HCT116 (cell line): Measurements from ENCODE around the gene LINGO1. TPM values are rescaled to one million over a fixed set of nuclear protein-coding genes. Genes with fewer than 3 reads are reported as not detected.

ENCODE experiments used
- ATAC-seq: fragments of 200-7000 bp; cut with Tn5 transposase; 2 replicates; pipeline ENCODE4 v1.9.1; 2020; ENCODE audit warnings: mild to moderate bottlenecking, moderate library complexity
- BruUV-seq: library from RNA; stranded (reverse); fragments of 400-500 nt; replicated peaks from 2 replicates; lab custom pipeline; 2021; lab: Mats Ljungman, UMichigan
- CTCF ChIA-PET: fragments of 300-600 bp; sonication (Branson Sonifier 250); formaldehyde crosslinking; loops from one replicate; lab custom pipeline; 2021; ENCODE audit warnings: antibody characterized with exemption; lab: Charles Lee
- POLR2A ChIA-PET: fragments of 300-600, 350-600 bp; sonication (Branson Sonifier 250); formaldehyde crosslinking; loops from one replicate; lab custom pipeline; 2021; ENCODE audit warnings: antibody characterized with exemption; lab: Charles Lee
- RAD21 ChIA-PET, 2 experiments: fragments of 300-600 bp; sonication (Branson Sonifier 250); formaldehyde crosslinking; loops; one replicate each; lab custom pipeline; 2023; ENCODE audit warnings: low total read pairs in 2 of 2; ENCODE audit not compliant: uncharacterized antibody in 2 of 2, unreplicated experiment in 2 of 2, low non-redundant PET in 1 of 2; lab: Charles Lee
- DNase-seq: peaks from one replicate; pipeline ENCODE4 v3.0.0-alpha.2; 2010; ENCODE audit warnings: low read depth, low spot score
- H2AFZ ChIP-seq: fragments of 200-600 bp; shearing (Covaris generic), sonication (generic); 2 replicates; pipeline ENCODE4 v1.6.1; 2017; ENCODE audit warnings: low read depth, mixed run types, mixed read lengths, antibody characterized with exemption, low read length; ENCODE audit not compliant: poor library complexity, severe bottlenecking
- H3K27ac ChIP-seq: 2 replicates; pipeline ENCODE4 v1.5.1; 2012; ENCODE audit warnings: low read depth, low read length
- H3K27me3 ChIP-seq: fragments of 200-600 bp; sonication (generic); 2 replicates; pipeline ENCODE4 v1.6.1; 2016; ENCODE audit warnings: mixed run types, low read length, mixed read lengths; ENCODE audit not compliant: insufficient read depth
- H3K36me3 ChIP-seq, 2 experiments: fragments of 200-500 bp in 1 of 2; fragments of 200-600 bp in 1 of 2; sonication (Bioruptor generic) in 1 of 2; sonication (generic) in 1 of 2; 2 replicates each; pipeline versions ENCODE4 v1.5.1 to v1.6.1; 2014 to 2016; ENCODE audit warnings: low read length in 2 of 2, inconsistent platforms in 1 of 2, mixed read lengths in 1 of 2, mixed run types in 1 of 2; ENCODE audit not compliant: insufficient read depth in 2 of 2, control insufficient read depth in 1 of 2
- H3K4me1 ChIP-seq, 2 experiments: fragments of 200-600 bp in 1 of 2; sonication (generic) in 1 of 2; 2 replicates each; pipeline versions ENCODE4 v1.5.1 to v1.6.1; 2012 to 2017; ENCODE audit warnings: low read length in 2 of 2, inconsistent platforms in 1 of 2, mild to moderate bottlenecking in 1 of 2, mixed read lengths in 1 of 2, mixed run types in 1 of 2, moderate library complexity in 1 of 2; ENCODE audit not compliant: insufficient read depth in 2 of 2, control insufficient read depth in 1 of 2
- H3K4me2 ChIP-seq: fragments of 200-600 bp; sonication (generic); 2 replicates; pipeline ENCODE4 v1.6.1; 2017; ENCODE audit warnings: mixed run types, low read length, mixed read lengths
- H3K4me3 ChIP-seq, 2 experiments: fragments of 200-600 bp in 1 of 2; sonication (generic) in 1 of 2; replicated peaks in 1 of 2; 2 replicates each; pipeline ENCODE4 v1.5.1; 2011 to 2016; ENCODE audit warnings: low read length in 2 of 2, control low read depth in 1 of 2, low read depth in 1 of 2, mild to moderate bottlenecking in 1 of 2, mixed read lengths in 1 of 2, mixed run types in 1 of 2
- H3K79me2 ChIP-seq: fragments of 200-600 bp; sonication (generic); 2 replicates; pipeline ENCODE4 v1.6.1; 2017; ENCODE audit warnings: mild to moderate bottlenecking, mixed run types, low read length, moderate library complexity, mixed read lengths; ENCODE audit not compliant: insufficient read depth
- H3K9ac ChIP-seq: fragments of 200-600 bp; sonication (generic); 2 replicates; pipeline ENCODE4 v1.6.1; 2016; ENCODE audit warnings: low read length, mixed read lengths
- H3K9me2 ChIP-seq: fragments of 200-600 bp; sonication (generic), shearing (Covaris generic); 2 replicates; pipeline ENCODE4 v1.6.1; 2017; ENCODE audit warnings: mixed run types, mild to moderate bottlenecking, moderate library complexity; ENCODE audit not compliant: insufficient read depth
- H3K9me3 ChIP-seq, 2 experiments: fragments of 200-500 bp in 1 of 2; fragments of 200-600 bp in 1 of 2; sonication (Bioruptor generic) in 1 of 2; sonication (generic) in 1 of 2; 2 replicates each; pipeline ENCODE4 v1.6.1; 2014 to 2017; ENCODE audit warnings: low read length in 2 of 2, mixed read lengths in 2 of 2, inconsistent platforms in 1 of 2, low read depth in 1 of 2, mild to moderate bottlenecking in 1 of 2, mixed run types in 1 of 2, moderate library complexity in 1 of 2; ENCODE audit not compliant: control insufficient read depth in 1 of 2, insufficient read depth in 1 of 2
- H4K20me1 ChIP-seq: fragments of 200-600 bp; sonication (generic), shearing (Covaris generic); 2 replicates; pipeline ENCODE4 v1.6.1; 2017; ENCODE audit warnings: mixed run types, mild to moderate bottlenecking, moderate library complexity; ENCODE audit not compliant: insufficient read depth
- ELF1 ChIP-seq: IDR thresholded peaks from 2 replicates; pipeline ENCODE4 v1.6.1; 2012; ENCODE audit warnings: low read depth, borderline replicate concordance
- FOSL1 ChIP-seq: IDR thresholded peaks from 2 replicates; pipeline ENCODE4 v1.6.1; 2012; ENCODE audit warnings: low read depth
- JUND ChIP-seq: IDR thresholded peaks from 2 replicates; pipeline ENCODE4 v1.6.1; 2012
- MAX ChIP-seq: IDR thresholded peaks from 2 replicates; pipeline ENCODE4 v1.6.1; 2012
- POLR2A ChIP-seq: IDR thresholded peaks from 2 replicates; pipeline ENCODE4 v1.7.0; 2011; ENCODE audit warnings: borderline replicate concordance; ENCODE audit not compliant: insufficient read depth, insufficient read length; ENCODE audit errors: extremely low read depth
- POLR2AphosphoS5 ChIP-seq: IDR thresholded peaks from 2 replicates; pipeline ENCODE4 v1.6.1; 2011; ENCODE audit warnings: mild to moderate bottlenecking, low read depth, low read length, moderate library complexity
- RAD21 ChIP-seq: IDR thresholded peaks from 2 replicates; pipeline ENCODE4 v1.6.1; 2012; ENCODE audit warnings: low read depth, mild to moderate bottlenecking
- SP1 ChIP-seq: IDR thresholded peaks from 2 replicates; pipeline ENCODE4 v1.6.1; 2012; ENCODE audit warnings: low read depth
- SRF ChIP-seq: IDR thresholded peaks from 2 replicates; pipeline ENCODE4 v1.6.1; 2012; ENCODE audit warnings: low read depth
- YY1 ChIP-seq: IDR thresholded peaks from 2 replicates; pipeline ENCODE4 v1.6.1; 2011; ENCODE audit warnings: low read length, low read depth, moderate library complexity, mild to moderate bottlenecking; ENCODE audit not compliant: insufficient replicate concordance; ENCODE audit errors: extremely low read depth
- intact Hi-C: fragments of 100-400 bp; cut with micrococcal nuclease; formaldehyde crosslinking; loops from 2 replicates; pipeline ENCODE4 v1.10.0; 2022
- total RNA-seq: library from RNA; stranded (reverse); gene quantifications from one replicate; pipeline ENCODE4 v1.2.1, GENCODE V29; 2021; ENCODE audit not compliant: unreplicated experiment
- TF ChIP-seq, protein P1 (sequence below): IDR thresholded peaks from 2 replicates; pipeline ENCODE4 v1.6.1; 2012; ENCODE audit warnings: low read depth
- TF ChIP-seq, protein P2 (sequence below): IDR thresholded peaks from 2 replicates; pipeline ENCODE4 v1.6.1; 2011; ENCODE audit warnings: mild to moderate bottlenecking, low read length, moderate library complexity; ENCODE audit not compliant: insufficient replicate concordance; ENCODE audit errors: extremely low read depth
- TF ChIP-seq, protein P3 (sequence below), 3 experiments: fragments of 200-600 bp in 1 of 3; sonication (generic) in 1 of 3; IDR thresholded peaks in 2 of 3; conservative IDR thresholded peaks in 1 of 3; 2 replicates each; pipeline ENCODE4 v1.5.1; 2012 to 2017; ENCODE audit warnings: low read depth in 2 of 3, low read length in 2 of 3, antibody characterized with exemption in 1 of 3, borderline replicate concordance in 1 of 3, control low read depth in 1 of 3, mild to moderate bottlenecking in 1 of 3, mixed read lengths in 1 of 3, mixed run types in 1 of 3, moderate library complexity in 1 of 3; ENCODE audit not compliant: insufficient read depth in 1 of 3

The LINGO1 gene
- total RNA-seq, 1 experiment from 2014 or later: 15.6 TPM

DNA sequence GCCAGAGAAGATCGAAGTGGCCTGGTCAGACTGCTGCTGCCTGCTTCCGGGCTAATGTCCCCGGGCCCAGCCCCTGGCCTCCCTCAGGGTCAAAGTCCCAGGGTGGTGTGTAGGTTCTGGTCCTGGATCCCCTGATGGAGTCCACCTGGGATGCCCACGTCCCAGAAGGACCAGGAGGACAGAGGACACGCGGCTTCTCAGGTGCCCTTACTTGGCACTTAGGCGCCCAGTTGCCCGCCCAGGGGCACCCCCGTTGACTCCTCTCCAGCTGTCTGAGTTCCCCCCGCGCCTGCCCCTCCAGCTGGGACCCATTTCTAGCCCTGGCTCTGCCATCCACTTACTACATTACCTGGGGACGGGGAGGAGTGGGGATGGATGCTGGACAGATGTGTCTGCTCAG is 44.6 kb downstream of the LINGO1 start (continued):
- TF ChIP-seq, protein P1, sequence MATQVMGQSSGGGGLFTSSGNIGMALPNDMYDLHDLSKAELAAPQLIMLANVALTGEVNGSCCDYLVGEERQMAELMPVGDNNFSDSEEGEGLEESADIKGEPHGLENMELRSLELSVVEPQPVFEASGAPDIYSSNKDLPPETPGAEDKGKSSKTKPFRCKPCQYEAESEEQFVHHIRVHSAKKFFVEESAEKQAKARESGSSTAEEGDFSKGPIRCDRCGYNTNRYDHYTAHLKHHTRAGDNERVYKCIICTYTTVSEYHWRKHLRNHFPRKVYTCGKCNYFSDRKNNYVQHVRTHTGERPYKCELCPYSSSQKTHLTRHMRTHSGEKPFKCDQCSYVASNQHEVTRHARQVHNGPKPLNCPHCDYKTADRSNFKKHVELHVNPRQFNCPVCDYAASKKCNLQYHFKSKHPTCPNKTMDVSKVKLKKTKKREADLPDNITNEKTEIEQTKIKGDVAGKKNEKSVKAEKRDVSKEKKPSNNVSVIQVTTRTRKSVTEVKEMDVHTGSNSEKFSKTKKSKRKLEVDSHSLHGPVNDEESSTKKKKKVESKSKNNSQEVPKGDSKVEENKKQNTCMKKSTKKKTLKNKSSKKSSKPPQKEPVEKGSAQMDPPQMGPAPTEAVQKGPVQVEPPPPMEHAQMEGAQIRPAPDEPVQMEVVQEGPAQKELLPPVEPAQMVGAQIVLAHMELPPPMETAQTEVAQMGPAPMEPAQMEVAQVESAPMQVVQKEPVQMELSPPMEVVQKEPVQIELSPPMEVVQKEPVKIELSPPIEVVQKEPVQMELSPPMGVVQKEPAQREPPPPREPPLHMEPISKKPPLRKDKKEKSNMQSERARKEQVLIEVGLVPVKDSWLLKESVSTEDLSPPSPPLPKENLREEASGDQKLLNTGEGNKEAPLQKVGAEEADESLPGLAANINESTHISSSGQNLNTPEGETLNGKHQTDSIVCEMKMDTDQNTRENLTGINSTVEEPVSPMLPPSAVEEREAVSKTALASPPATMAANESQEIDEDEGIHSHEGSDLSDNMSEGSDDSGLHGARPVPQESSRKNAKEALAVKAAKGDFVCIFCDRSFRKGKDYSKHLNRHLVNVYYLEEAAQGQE: no peak
- no peak for TF ChIP-seq POLR2A
- TF ChIP-seq RAD21: no peak
- no peak for TF ChIP-seq SRF
- TF ChIP-seq JUND: no peak
- no peak for TF ChIP-seq MAX
- TF ChIP-seq FOSL1: no peak
- TF ChIP-seq, protein P2, sequence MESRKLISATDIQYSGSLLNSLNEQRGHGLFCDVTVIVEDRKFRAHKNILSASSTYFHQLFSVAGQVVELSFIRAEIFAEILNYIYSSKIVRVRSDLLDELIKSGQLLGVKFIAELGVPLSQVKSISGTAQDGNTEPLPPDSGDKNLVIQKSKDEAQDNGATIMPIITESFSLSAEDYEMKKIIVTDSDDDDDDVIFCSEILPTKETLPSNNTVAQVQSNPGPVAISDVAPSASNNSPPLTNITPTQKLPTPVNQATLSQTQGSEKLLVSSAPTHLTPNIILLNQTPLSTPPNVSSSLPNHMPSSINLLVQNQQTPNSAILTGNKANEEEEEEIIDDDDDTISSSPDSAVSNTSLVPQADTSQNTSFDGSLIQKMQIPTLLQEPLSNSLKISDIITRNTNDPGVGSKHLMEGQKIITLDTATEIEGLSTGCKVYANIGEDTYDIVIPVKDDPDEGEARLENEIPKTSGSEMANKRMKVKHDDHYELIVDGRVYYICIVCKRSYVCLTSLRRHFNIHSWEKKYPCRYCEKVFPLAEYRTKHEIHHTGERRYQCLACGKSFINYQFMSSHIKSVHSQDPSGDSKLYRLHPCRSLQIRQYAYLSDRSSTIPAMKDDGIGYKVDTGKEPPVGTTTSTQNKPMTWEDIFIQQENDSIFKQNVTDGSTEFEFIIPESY: no peak
- TF ChIP-seq, all 23 proteins: peak for 0

DNA sequence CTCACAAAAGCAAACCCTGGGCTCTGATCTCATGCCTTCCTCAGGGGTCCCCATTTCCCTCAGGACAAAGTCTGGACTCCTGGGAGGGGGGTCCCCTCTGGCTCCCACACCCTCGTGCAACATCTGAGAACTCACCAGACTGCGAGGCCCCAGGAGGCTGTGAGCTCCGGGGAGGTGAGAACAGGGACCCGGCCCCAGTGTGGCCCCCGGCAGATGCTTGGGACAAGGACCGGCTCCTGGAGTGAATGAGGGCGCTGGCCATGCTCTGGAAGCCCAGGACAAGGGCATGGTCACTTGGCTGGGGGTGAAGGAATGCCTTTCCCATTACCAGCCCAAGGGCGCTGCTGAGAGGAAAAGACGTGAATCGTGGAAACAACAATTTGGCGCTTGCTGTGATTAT is 48.0 kb downstream of the LINGO1 start:
- Histone ChIP-seq H2AFZ (no peak overlapping the region), H3K27ac (no peak overlapping the region), H3K9ac (no peak overlapping the region), H3K9me2 (no peaks in the 10 kb centered on the region), H3K36me3 (no peaks in the 10 kb centered on the region), H3K9me3 (no peaks in the 10 kb centered on the region), H4K20me1 (no peaks in the 10 kb centered on the region), H3K4me3 (no peak overlapping the region), H3K4me2 (no peak overlapping the region), H3K27me3 (no peaks in the 10 kb centered on the region), H3K79me2 (no peaks in the 10 kb centered on the region), H3K4me1 (no peaks in the 10 kb centered on the region)
- ChIA-PET RAD21 (no interaction called here), CTCF (interaction anchor here (0.9 to 1.3 kb wide), 2 partner anchors 42 to 398 kb away, joined by 3 read pairs; no protein-coding TSS in a partner anchor), POLR2A (no interaction called here)
- DNase-seq: no peak
- intact Hi-C loops: no loop called here
- BruUV-seq: no TSS peak
- ATAC-seq: no peak
- TF ChIP-seq, protein P2: no peak
- TF ChIP-seq JUND: no peak
- TF ChIP-seq YY1: no peak
- no peak for TF ChIP-seq SRF
- no peak for TF ChIP-seq ELF1
- TF ChIP-seq, protein P3, sequence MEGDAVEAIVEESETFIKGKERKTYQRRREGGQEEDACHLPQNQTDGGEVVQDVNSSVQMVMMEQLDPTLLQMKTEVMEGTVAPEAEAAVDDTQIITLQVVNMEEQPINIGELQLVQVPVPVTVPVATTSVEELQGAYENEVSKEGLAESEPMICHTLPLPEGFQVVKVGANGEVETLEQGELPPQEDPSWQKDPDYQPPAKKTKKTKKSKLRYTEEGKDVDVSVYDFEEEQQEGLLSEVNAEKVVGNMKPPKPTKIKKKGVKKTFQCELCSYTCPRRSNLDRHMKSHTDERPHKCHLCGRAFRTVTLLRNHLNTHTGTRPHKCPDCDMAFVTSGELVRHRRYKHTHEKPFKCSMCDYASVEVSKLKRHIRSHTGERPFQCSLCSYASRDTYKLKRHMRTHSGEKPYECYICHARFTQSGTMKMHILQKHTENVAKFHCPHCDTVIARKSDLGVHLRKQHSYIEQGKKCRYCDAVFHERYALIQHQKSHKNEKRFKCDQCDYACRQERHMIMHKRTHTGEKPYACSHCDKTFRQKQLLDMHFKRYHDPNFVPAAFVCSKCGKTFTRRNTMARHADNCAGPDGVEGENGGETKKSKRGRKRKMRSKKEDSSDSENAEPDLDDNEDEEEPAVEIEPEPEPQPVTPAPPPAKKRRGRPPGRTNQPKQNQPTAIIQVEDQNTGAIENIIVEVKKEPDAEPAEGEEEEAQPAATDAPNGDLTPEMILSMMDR (IDR thresholded peaks at IDR 0.05 in 2 of 3, conservative IDR thresholded peaks at IDR 0.05 in 1 of 3; ENCODE audit: borderline replicate concordance in 1 of 3, insufficient read depth in 1 of 3, low read depth in 2 of 3, low read length in 2 of 3): no peak
- TF ChIP-seq SP1: no peak
- TF ChIP-seq RAD21: no peak
- TF ChIP-seq MAX: no peak
- no peak for TF ChIP-seq POLR2AphosphoS5
